HT-29 (cell line): ENCODE measurements around the gene ANKRD23. TPM values are rescaled to one million over a fixed set of nuclear protein-coding genes. Genes with fewer than 3 reads are reported as not detected.

ENCODE experiments used
- DNase-seq: peaks from one replicate; pipeline ENCODE4 v3.0.0-alpha.2; 2015; ENCODE audit warnings: low spot score
- total RNA-seq: library from RNA; depleted of rRNA; stranded (reverse); fragments of >200 nt; shearing (Covaris generic); gene quantifications from 2 replicates; pipeline ENCODE4 v1.2.3, GENCODE V29; 2014

The ANKRD23 gene
- total RNA-seq, 1 experiment from 2014 or later: 3.5 TPM

- DNase-seq: no peak
Measured at GRCh38 chr2:96877631-96878092, 33.8 kb upstream of the ANKRD23 start.

- DNase-seq: no peak
Measured at GRCh38 chr2:96877042-96877451, 33.2 kb upstream of the ANKRD23 start.

- DNase-seq: no peak
Measured at GRCh38 chr2:96876269-96877041, 32.6 kb upstream of the ANKRD23 start.

GRCh38 chr2:96875498-96876268, 31.9 kb upstream of the ANKRD23 start:
- no peak for DNase-seq

GRCh38 chr2:96874198-96874831, 30.5 kb upstream of the ANKRD23 start:
- no peak for DNase-seq

GRCh38 chr2:96873651-96874096, 29.9 kb upstream of the ANKRD23 start:
- no peak for DNase-seq

GRCh38 chr2:96872591-96873349, 28.9 kb upstream of the ANKRD23 start:
- no peak for DNase-seq

GRCh38 chr2:96870626-96871255, 26.9 kb upstream of the ANKRD23 start:
- peak; percentile 29 for DNase-seq

- DNase-seq: no peak
Measured at GRCh38 chr2:96869822-96870625, 26.2 kb upstream of the ANKRD23 start, which contains the start of gene SEMA4C. TSS of gene SEMA4C (minus strand) at chr2:96870080. CDS start at chr2:96867886, 2,194 bp downstream.

- peak; percentile 12 for DNase-seq
Measured at GRCh38 chr2:96869281-96869821, 25.5 kb upstream of the ANKRD23 start.

GRCh38 chr2:96868555-96869280, 24.9 kb upstream of the ANKRD23 start:
- peak; percentile 47 for DNase-seq

GRCh38 chr2:96867756-96868554, 24.1 kb upstream of the ANKRD23 start:
- no peak for DNase-seq

GRCh38 chr2:96866986-96867755, 23.4 kb upstream of the ANKRD23 start:
- no peak for DNase-seq

- no peak for DNase-seq
Measured at GRCh38 chr2:96866586-96866985, 22.8 kb upstream of the ANKRD23 start.

- no peak for DNase-seq
Measured at GRCh38 chr2:96866149-96866548, 22.3 kb upstream of the ANKRD23 start.

- DNase-seq: no peak
Measured at GRCh38 chr2:96865654-96866053, 21.8 kb upstream of the ANKRD23 start.

GRCh38 chr2:96864343-96865091, 20.7 kb upstream of the ANKRD23 start:
- no peak for DNase-seq
